AG04450 (cell line): ENCODE measurements around the gene TASP1. TPM values are rescaled to one million over a fixed set of nuclear protein-coding genes. Genes with fewer than 3 reads are reported as not detected.
A peak's percentile ranks its signal among the peaks of the same experiment; 100 is the strongest.

Source experiments
- CTCF ChIA-PET: fragments of 300-600, 350-600 bp; formaldehyde crosslinking; extraction: SDS; loops from one replicate; lab custom pipeline; 2022; ENCODE audit warnings: antibody characterized with exemption, inconsistent platforms; lab: Charles Lee
- POLR2A ChIA-PET: fragments of 350-600 bp; formaldehyde crosslinking; extraction: SDS; loops from one replicate; lab custom pipeline; 2021; ENCODE audit warnings: antibody characterized with exemption, inconsistent platforms; lab: Yijun Ruan, JAX
- DNase-seq: peaks from one replicate; pipeline ENCODE4 v3.0.0-alpha.2; 2011; ENCODE audit warnings: low read depth, low spot score
- H3K27ac ChIP-seq: one replicate; pipeline ENCODE4 v1.5.1; 2012; ENCODE audit warnings: low read depth, low read length, control low read depth
- H3K27me3 ChIP-seq: one replicate; pipeline ENCODE4 v1.6.0; 2012; ENCODE audit warnings: low read length; ENCODE audit not compliant: control insufficient read depth, insufficient read depth
- H3K4me3 ChIP-seq: 2 replicates; pipeline ENCODE4 v1.5.1; 2011; ENCODE audit warnings: mild to moderate bottlenecking, low read depth, low read length, control low read depth
- H3K9me3 ChIP-seq: 2 replicates; pipeline ENCODE4 v1.5.1; 2012; ENCODE audit warnings: low read length; ENCODE audit not compliant: control insufficient read depth, insufficient read depth
- polyA plus RNA-seq: library from polyadenylated mRNA; depleted of rRNA; stranded (reverse); fragments of >200 nt; gene quantifications from 2 replicates; pipeline ENCODE4 v1.2.3, GENCODE V29; 2011
- TF ChIP-seq, protein P1 (sequence below): IDR thresholded peaks from 2 replicates; pipeline ENCODE4 v1.5.1; 2011; ENCODE audit warnings: low read depth, low read length, control low read depth, inconsistent platforms

Gene TASP1
- polyA plus RNA-seq, 1 experiment, result 6.0 TPM

DNA sequence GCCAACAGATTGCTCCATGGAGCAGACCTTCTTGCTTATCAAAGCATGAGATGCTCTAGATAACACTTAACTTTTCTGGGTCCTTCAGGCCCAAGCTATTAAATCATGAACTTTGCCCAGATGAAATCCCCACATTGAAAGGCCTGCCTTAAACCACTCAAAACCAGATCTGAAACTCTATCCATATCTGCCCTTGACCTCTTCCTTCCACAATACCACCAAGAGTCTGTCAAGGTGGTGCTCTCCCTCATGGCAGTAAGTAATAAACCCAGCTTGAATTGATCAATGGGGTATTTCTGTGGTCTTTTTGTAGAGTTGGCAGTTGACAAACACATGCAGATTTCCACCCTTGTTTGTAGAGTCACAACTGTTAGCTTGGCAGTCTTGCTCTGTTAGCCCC lies 282.1 kb downstream of the TASP1 start:
- Histone ChIP-seq H3K27ac (no peak overlapping the region), H3K9me3 (no peaks in the 10 kb centered on the region), H3K27me3 (no peaks in the 10 kb centered on the region), H3K4me3 (no peak overlapping the region)
- ChIA-PET CTCF (interaction anchor here (0.6 kb wide), 1 partner anchor 190 kb away, joined by 3 read pairs; no protein-coding TSS in a partner anchor), POLR2A (no interaction called here)
- TF ChIP-seq, protein P1, sequence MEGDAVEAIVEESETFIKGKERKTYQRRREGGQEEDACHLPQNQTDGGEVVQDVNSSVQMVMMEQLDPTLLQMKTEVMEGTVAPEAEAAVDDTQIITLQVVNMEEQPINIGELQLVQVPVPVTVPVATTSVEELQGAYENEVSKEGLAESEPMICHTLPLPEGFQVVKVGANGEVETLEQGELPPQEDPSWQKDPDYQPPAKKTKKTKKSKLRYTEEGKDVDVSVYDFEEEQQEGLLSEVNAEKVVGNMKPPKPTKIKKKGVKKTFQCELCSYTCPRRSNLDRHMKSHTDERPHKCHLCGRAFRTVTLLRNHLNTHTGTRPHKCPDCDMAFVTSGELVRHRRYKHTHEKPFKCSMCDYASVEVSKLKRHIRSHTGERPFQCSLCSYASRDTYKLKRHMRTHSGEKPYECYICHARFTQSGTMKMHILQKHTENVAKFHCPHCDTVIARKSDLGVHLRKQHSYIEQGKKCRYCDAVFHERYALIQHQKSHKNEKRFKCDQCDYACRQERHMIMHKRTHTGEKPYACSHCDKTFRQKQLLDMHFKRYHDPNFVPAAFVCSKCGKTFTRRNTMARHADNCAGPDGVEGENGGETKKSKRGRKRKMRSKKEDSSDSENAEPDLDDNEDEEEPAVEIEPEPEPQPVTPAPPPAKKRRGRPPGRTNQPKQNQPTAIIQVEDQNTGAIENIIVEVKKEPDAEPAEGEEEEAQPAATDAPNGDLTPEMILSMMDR, result no peak
- DNase-seq, result no peak

DNA sequence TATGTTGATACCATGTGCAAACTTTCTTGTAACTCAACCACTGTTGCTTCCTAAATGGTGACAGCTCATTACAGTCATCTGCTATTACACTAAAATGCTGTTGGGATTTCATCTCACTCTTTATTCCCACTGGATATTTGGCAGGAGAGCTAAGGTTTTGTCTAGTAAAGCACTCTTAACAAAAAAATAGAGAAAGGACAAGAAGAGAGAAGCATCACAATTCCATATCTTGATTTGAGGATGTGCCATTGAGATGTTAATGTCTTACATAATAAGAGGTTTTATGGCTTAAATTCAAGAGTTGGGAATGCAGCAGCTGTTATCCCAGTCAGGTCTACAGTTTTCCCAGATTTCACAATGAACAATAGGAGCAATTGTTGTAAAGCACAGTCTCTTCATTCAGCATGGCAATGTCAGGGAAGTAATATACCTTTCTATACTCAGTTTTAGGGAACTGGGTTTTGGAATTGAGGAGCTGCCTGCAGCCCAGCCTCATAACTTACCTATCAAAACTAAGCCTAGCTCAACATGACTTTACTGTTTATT lies 282.7 kb downstream of the TASP1 start:
- H3K4me3 ChIP-seq, result no peak overlapping the region
- POLR2A ChIA-PET, result no interaction called here
- H3K27ac ChIP-seq, result no peak overlapping the region
- DNase-seq, result no peak
- TF ChIP-seq, protein P1, result no peak
- CTCF ChIA-PET, result interaction anchor here (1.5 kb wide), 1 partner anchor 191 kb away, joined by 6 read pairs; no protein-coding TSS in a partner anchor
- H3K9me3 ChIP-seq, result no peaks in the 10 kb centered on the region
- no peaks in the 10 kb centered on the region for H3K27me3 ChIP-seq

DNA sequence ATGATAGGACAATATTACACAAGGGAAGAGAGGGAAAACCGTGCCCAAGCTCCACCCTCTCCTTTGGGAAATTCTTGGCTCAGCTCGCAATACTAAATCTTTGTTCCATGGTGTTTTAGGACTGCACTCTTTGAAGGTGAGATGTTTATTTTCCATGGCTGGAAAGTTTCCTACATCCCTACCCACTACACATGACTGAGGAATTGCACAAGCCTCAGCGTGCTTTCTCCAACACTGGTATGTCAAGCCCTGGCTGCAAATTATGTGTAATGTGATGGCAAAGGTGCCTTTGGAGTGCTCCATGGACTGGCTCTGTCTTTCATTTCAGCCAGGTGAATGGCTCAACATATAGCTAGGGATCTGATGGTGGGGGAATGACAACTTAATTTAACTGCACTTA lies 283.3 kb downstream of the TASP1 start:
- ChIA-PET POLR2A (no interaction called here), CTCF (interaction anchor here (1.5 kb wide), 1 partner anchor 191 kb away, joined by 6 read pairs; no protein-coding TSS in a partner anchor)
- DNase-seq, result no peak
- H3K27me3 ChIP-seq, result no peaks in the 10 kb centered on the region
- no peak overlapping the region for H3K4me3 ChIP-seq
- no peak overlapping the region for H3K27ac ChIP-seq
- no peaks in the 10 kb centered on the region for H3K9me3 ChIP-seq
- TF ChIP-seq, protein P1, result no peak

DNA sequence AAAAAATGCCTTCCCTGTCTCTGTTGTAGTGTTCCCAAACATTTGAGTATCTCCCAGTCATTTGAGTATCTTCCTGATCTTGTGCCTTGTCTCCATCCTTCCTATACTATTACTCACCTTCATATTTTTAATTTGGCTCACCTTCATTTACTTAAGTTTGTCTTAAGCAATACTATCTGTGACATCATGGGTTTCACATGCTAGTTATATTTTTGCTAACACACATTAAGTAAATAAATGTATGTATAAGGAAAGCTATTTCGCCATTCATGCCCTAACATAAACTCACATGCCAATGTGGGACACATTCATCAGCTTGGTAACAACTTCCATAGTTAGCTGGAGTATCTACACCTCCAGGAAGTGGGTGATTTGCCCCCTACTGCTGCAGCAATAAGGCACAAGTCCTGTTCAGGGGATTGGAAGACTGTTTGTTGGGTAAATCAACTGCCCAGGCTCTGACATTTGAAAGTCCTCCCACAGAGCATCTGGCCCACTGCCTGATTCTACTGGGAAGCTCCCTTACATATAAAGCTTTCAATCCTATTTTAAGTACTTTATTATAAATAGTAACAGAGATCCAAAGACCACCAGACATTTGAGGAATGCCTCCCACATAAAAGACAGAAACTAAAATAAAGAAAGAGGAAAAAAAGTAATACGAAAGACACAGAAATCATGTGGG lies 285.3 kb downstream of the TASP1 start:
- ChIA-PET POLR2A (interaction anchor here (0.7 kb wide), 1 partner anchor 171 kb away, joined by 5 read pairs; no protein-coding TSS in a partner anchor), CTCF (interaction anchor here (1.3 to 1.9 kb wide), 2 partner anchors 29 to 193 kb away, joined by 3 to 7 read pairs; no protein-coding TSS in a partner anchor)
- Histone ChIP-seq H3K27ac (no peak overlapping the region), H3K27me3 (no peaks in the 10 kb centered on the region), H3K9me3 (no peaks in the 10 kb centered on the region), H3K4me3 (no peak overlapping the region)
- TF ChIP-seq, protein P1, result no peak
- no peak for DNase-seq

DNA sequence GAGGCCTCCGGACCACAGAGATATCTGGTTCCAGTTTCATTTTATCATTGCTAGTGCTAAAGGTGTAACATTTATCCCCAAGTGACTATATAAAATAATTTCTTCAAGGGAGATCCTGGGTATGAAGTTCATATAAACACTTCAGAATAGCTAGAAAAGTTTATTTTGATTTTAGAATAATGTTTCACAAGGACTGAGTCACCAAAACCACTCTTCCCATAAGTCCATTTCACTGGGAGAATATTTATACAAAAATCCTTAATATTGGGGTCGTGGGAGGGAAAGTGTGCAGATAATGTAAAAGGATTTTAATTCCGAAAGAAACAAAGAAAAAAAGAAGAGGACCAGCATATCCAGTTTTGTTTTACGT lies 289.5 kb downstream of the TASP1 start:
- Histone ChIP-seq H3K9me3 (no peaks in the 10 kb centered on the region), H3K4me3 (peak overlapping the region; percentile 45), H3K27me3 (peaks cover 2% of the 10 kb centered on the region), H3K27ac (peak overlapping the region; percentile 32)
- ChIA-PET POLR2A (no interaction called here), CTCF (interaction anchor here (0.8 to 2.7 kb wide), 3 partner anchors 197 to 438 kb away, joined by 3 to 14 read pairs (median 4); no protein-coding TSS in a partner anchor)
- TF ChIP-seq, protein P1, result no peak
- no peak for DNase-seq
